Naive B cell (primary cell): ENCODE measurements around the gene NKAIN2. TPM values are rescaled to one million over a fixed set of nuclear protein-coding genes. Genes with fewer than 3 reads are reported as not detected.
"Not testable (repeated sequence)": the region's sequence is repeated elsewhere in the genome, so short reads cannot be mapped to it uniquely, and the experiment has no call there.

Experiments used
- ATAC-seq, 2 donors: fragments of 150-1000 bp; cut with Tn5 transposase; 2 replicates each; pipeline ENCODE4 v1.10.0; 2021; ENCODE audit warnings: low read depth in 2 of 2, mild to moderate bottlenecking in 2 of 2, moderate library complexity in 2 of 2
- DNase-seq: peaks from one replicate; pipeline ENCODE4 v3.0.0; 2022
- H3K27ac Mint-ChIP-seq, 6 donors: one replicate each; pipeline ENCODE4 v1.8.0; 2020 to 2022; ENCODE audit warnings: mild to moderate bottlenecking in 6 of 6, mixed read lengths in 6 of 6, moderate library complexity in 5 of 6, inconsistent platforms in 2 of 6
- H3K27me3 Mint-ChIP-seq, 3 donors: one replicate each; pipeline ENCODE4 v1.8.0; 2021 to 2022; ENCODE audit warnings: mixed read lengths in 3 of 3, mild to moderate bottlenecking in 1 of 3
- H3K36me3 Mint-ChIP-seq, 2 donors: one replicate each; pipeline ENCODE4 v1.8.0; 2020 to 2022; ENCODE audit warnings: mixed read lengths in 2 of 2, inconsistent platforms in 1 of 2, mild to moderate bottlenecking in 1 of 2
- H3K4me1 Mint-ChIP-seq, 3 donors: one replicate each; pipeline ENCODE4 v1.8.0; 2020 to 2022; ENCODE audit warnings: mixed read lengths in 3 of 3, inconsistent platforms in 1 of 3, mild to moderate bottlenecking in 1 of 3, moderate library complexity in 1 of 3
- H3K4me3 Mint-ChIP-seq, 8 donors: one replicate each; pipeline ENCODE4 v1.8.0; 2020 to 2022; ENCODE audit warnings: mild to moderate bottlenecking in 8 of 8, mixed read lengths in 8 of 8, moderate library complexity in 8 of 8, inconsistent platforms in 2 of 8
- H3K9me3 Mint-ChIP-seq, 7 donors: one replicate each; pipeline ENCODE4 v1.8.0; 2020 to 2022; ENCODE audit warnings: mixed read lengths in 7 of 7, mild to moderate bottlenecking in 5 of 7, inconsistent platforms in 2 of 7, moderate library complexity in 1 of 7
- polyA plus RNA-seq, 6 donors: library from polyadenylated mRNA; unstranded; fragments of 300-500 nt; fragmentation: Illumina TruSeq; gene quantifications; one replicate each; pipeline ENCODE4 v1.2.3, GENCODE V29; 2021; ENCODE audit warnings: low read depth in 6 of 6

NKAIN2 gene
- polyA plus RNA-seq, 6 donors from 2014 or later: not detected

DNA sequence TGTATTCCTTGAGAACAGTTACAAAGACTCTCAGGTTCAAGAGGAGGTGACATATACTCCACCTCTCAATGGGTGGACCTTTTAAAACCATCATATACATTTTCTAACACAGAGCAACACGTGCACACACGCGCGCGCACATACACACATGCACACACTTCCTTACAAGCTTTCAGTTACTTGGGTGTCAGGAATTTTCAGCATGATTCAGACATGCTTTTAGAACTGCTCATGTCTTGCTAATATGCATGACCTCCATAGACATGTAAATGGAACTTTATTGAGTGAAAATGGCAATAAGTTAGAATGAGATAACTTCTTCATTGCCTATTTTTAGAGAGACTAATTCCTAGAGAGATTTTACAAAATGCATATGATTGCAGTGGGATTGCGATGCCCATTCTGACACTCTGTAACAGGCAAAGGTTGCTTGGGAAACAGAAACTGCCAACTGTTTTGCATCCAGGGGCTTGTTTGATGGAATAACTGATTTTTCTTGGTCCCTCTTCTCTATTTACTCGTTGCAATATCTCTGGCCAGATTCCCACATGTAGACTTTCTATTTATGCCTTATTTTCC is 627.2 kb downstream of the NKAIN2 start:
- peaks cover 0 to 1% (median 0%) of the 10 kb centered on the region in 7 donors for H3K9me3 Mint-ChIP-seq
- DNase-seq (no peak), ATAC-seq (no peak)
- no peaks in the 10 kb centered on the region for H3K27me3 Mint-ChIP-seq
- no peak overlapping the region for H3K27ac Mint-ChIP-seq
- H3K36me3 Mint-ChIP-seq: no peaks in the 10 kb centered on the region
- no peaks in the 10 kb centered on the region for H3K4me1 Mint-ChIP-seq
- H3K4me3 Mint-ChIP-seq: no peak overlapping the region

DNA sequence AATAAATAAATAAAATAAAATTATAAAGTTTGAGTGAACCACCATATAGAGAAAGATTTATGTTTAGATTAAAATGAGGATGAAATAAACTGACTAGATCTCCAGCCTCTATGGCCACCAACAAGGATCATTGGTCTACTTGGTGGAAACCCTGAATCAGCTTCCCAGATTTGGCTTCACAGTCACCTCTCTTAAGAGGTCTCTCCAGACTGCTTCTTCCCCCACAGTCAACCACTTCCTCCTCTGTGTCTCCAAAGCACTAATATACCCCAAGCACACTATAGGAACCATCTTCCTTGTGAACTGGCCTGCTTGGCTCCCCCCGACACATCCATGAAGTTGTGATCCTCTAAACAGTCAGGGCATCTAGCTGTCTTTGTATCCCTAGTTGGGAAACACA is 629.0 kb downstream of the NKAIN2 start:
- DNase-seq (no peak), ATAC-seq (no peak)
- no peaks in the 10 kb centered on the region for H3K36me3 Mint-ChIP-seq
- no peak overlapping the region for H3K27ac Mint-ChIP-seq
- no peaks in the 10 kb centered on the region for H3K4me1 Mint-ChIP-seq
- peaks cover 0 to 1% (median 0%) of the 10 kb centered on the region in 7 donors for H3K9me3 Mint-ChIP-seq
- no peak overlapping the region for H3K4me3 Mint-ChIP-seq
- H3K27me3 Mint-ChIP-seq: no peaks in the 10 kb centered on the region

DNA sequence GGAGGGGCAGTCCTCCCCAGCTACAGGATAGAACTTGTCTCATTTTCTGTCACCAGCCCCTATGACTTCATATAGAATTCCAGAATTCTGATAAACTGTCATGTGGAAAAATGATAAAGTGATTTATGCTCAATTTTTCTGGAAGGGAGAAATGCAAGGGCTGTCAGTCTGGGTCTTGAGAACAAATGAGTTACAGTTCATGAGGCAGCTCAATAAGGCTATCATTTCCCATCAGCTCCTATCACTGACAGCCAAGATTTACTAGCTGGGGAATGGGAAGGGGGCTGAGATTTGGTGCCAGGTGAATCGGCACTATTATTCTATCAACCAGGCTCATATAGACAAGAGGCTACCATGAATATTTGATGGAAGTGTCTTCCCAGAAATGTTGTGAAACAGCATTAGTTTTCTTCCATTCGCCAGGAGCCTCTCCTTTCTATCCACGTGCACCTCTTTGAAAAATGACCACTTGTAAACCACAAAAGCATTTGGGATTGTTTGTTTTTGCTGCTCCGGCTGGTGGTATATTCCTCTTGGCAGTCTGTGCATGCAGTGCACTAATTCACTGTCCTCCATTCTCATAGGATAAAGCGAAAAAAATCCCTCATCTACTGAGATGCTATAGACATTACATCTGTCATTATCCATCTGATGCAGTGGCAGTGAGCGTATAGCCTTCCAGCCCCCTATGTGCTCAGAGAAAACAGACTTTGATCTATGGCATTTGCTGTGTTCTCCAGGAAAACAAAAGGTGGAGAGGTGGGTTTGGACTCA is 629.9 kb downstream of the NKAIN2 start:
- Mint-ChIP-seq H3K9me3 (peaks cover 0 to 3% (median 0%) of the 10 kb centered on the region in 7 donors), H3K36me3 (no peaks in the 10 kb centered on the region), H3K4me1 (no peaks in the 10 kb centered on the region), H3K27me3 (no peaks in the 10 kb centered on the region), H3K27ac (no peak overlapping the region), H3K4me3 (no peak overlapping the region)
- no peak for DNase-seq
- ATAC-seq: no peak

DNA sequence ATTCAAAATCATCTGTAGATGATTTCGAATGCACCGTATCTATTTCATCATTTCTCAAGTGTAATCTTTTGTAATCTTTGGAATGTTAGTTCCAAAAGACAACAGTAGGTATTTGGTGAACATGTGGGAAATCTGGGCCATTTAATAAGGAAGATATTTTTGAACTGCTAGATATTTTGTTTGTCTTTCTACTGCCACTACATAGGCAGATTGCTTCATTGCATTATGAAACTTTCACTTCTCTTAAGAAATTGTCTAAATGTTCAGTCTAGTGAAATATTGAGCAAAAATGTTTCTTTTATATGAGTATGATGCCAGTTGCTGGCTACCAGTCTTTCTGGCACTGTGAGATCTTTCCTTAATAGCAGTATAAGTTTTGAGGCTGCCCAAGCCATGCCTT is 630.8 kb downstream of the NKAIN2 start:
- DNase-seq (no peak), ATAC-seq (no peak)
- Mint-ChIP-seq H3K9me3 (peaks cover 0 to 7% (median 2%) of the 10 kb centered on the region in 7 donors), H3K4me3 (no peak overlapping the region), H3K36me3 (no peaks in the 10 kb centered on the region), H3K27me3 (no peaks in the 10 kb centered on the region), H3K4me1 (no peaks in the 10 kb centered on the region), H3K27ac (no peak overlapping the region)

DNA sequence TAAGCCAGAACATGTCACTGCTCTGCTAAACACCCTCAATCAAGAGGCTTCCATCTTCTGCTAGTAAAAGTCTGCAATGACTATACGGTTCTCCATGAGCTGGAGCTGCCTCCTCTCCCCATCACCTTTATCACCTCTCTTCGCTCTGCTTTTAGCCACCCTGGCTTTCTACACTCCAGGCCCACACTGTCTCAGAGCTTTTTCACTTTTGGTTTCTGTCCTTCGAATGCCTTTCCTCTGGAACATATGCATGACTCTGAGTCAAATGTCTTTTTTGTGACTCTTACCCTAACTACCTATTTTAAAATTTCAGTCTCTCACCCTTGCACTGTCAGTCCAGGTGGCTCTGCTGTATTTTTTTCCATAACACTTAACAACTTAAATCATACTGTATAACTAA is 633.1 kb downstream of the NKAIN2 start:
- ATAC-seq (no peak), DNase-seq (no peak)
- Mint-ChIP-seq H3K9me3 (peaks cover 0 to 7% (median 2%) of the 10 kb centered on the region in 7 donors), H3K27me3 (no peaks in the 10 kb centered on the region), H3K4me3 (no peak overlapping the region), H3K36me3 (no peaks in the 10 kb centered on the region), H3K4me1 (no peaks in the 10 kb centered on the region), H3K27ac (no peak overlapping the region)

DNA sequence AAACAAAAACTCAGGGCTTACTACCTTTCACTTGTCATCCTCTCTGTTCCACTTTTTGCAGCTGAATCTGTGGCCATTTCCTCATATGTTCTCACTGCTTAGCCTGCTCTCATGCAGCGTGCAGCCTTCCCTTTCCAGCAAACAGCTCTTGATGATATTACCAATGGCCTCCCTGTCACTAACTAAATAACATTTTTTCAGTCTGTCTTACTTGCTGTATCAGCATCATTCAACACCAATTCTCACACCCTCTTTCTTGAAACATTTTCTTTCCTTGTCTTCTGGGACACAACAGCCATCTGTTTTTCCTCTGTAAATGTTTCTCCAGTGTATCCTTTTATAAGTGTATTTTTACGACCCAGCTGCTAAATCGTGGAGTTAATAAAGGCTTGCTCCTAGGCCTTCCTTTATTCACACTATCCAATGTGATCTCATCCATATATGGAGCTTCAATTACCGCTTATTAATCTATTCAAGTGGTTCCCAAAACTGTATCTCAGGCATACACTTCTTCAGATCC is 634.9 kb downstream of the NKAIN2 start:
- Mint-ChIP-seq H3K4me1 (no peaks in the 10 kb centered on the region), H3K27ac (no peak overlapping the region), H3K36me3 (no peaks in the 10 kb centered on the region), H3K27me3 (no peaks in the 10 kb centered on the region), H3K9me3 (peaks cover 0 to 7% (median 2%) of the 10 kb centered on the region in 7 donors), H3K4me3 (no peak overlapping the region)
- no peak for DNase-seq
- ATAC-seq: no peak

DNA sequence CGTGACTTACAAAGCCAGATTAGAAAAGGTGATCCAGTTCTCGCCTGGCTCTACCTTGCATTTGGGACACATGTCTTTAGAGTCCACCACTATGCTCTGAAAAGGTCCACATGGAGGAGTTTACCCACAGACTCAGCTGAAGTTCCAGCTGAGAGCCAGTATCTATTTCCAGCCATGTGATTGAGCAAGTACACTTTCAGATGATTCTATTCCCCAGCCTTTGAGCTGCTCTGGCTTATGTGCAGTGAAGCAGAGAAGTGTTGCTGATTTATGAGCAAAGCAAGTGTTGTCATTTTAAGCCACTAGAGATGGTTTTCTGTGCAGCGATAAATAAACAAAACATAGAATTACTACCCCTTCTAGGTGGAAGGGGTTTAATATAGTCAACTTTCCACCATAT is 637.8 kb downstream of the NKAIN2 start:
- no peaks in the 10 kb centered on the region for H3K27me3 Mint-ChIP-seq
- no peak for DNase-seq
- H3K4me1 Mint-ChIP-seq: no peaks in the 10 kb centered on the region
- no peak for ATAC-seq
- peaks cover 0 to 7% (median 2%) of the 10 kb centered on the region in 7 donors for H3K9me3 Mint-ChIP-seq
- no peaks in the 10 kb centered on the region for H3K36me3 Mint-ChIP-seq
- H3K27ac Mint-ChIP-seq: no peak overlapping the region
- no peak overlapping the region for H3K4me3 Mint-ChIP-seq

DNA sequence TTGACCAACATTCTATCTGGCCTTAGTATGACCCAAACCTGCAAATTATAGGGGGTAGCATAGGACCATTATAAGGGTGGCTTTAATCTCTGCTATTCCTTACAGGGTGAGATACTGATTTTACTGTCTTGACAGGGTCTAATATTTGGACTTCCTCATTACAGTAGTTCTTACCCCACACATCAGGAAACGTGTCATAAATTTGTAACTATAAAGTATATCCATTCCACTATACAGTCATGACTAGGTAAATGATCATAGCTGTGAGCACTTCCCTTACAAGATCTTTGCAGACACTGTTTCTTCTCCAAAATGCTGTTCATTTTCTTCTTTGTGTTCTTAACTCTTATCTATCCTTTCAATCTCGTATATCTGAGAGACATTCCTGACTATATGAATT is 639.9 kb downstream of the NKAIN2 start:
- ATAC-seq: no peak
- no peak for DNase-seq
- no peak overlapping the region for H3K4me3 Mint-ChIP-seq
- no peaks in the 10 kb centered on the region for H3K4me1 Mint-ChIP-seq
- H3K9me3 Mint-ChIP-seq: peaks cover 0 to 10% (median 2%) of the 10 kb centered on the region in 7 donors
- H3K36me3 Mint-ChIP-seq: no peaks in the 10 kb centered on the region
- H3K27ac Mint-ChIP-seq: no peak overlapping the region
- no peaks in the 10 kb centered on the region for H3K27me3 Mint-ChIP-seq

DNA sequence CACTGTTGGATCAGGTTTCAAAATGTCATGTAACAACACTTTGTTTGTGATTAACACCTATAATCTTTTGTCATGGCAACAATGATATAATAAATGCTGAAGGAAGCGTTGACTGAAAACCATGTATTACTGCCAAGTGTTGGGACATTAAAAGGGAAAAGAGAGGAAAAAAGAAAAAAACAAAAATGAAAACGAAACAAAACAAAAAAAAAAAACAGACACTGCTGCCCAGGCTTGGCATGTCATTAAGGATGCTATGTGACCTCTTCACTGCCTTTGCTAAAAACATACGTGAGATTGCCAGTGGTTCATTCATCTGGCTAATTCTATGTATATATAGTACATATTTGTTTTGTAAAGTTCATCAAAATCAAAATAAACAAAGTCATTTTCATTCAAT is 641.9 kb downstream of the NKAIN2 start:
- H3K4me1 Mint-ChIP-seq: no peaks in the 10 kb centered on the region
- no peak overlapping the region for H3K27ac Mint-ChIP-seq
- no peaks in the 10 kb centered on the region for H3K27me3 Mint-ChIP-seq
- ATAC-seq: no peak
- H3K9me3 Mint-ChIP-seq: peaks cover 0 to 4% (median 0%) of the 10 kb centered on the region in 7 donors
- no peaks in the 10 kb centered on the region for H3K36me3 Mint-ChIP-seq
- H3K4me3 Mint-ChIP-seq: no peak overlapping the region
- no peak for DNase-seq

DNA sequence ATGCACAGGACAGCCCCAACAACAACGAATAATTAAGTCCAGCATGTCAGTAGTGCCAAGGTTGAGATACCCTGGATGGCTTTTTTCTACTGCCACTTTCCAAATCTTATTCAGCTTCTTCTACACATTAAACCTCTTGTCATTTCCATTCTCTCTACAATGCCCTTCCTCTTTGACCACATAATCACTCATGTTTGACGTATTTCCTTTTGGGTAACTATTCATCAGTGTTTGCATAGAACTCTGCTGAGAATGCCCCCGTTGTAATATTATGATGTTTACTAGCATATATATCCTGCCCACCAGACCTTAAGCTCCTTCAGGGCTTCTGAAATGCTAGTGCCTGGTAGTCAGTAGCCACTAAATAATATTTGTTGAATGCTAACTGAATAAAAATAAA is 643.3 kb downstream of the NKAIN2 start:
- Mint-ChIP-seq H3K4me1 (no peaks in the 10 kb centered on the region), H3K4me3 (no peak overlapping the region), H3K27me3 (no peaks in the 10 kb centered on the region), H3K27ac (no peak overlapping the region), H3K9me3 (peaks cover 0 to 4% (median 0%) of the 10 kb centered on the region in 7 donors), H3K36me3 (no peaks in the 10 kb centered on the region)
- ATAC-seq (no peak), DNase-seq (no peak)

DNA sequence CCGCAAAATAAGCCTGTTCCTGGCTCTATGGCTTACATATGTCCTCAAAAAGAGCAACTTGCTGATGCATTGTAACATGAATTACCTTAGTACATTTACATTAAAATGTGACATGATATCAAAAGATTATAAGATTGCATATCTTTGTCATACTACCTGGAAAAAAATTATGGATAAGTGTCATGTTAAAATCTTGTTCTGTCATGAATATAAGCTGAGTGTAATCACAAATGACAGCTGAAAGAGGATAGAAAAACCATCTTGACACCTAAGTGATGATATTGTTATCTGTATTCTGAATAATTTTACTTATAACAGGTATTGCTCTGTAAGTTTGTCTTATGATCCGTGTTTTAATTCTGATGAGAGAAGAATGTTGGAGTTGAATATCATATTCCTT is 655.6 kb downstream of the NKAIN2 start:
- DNase-seq (no peak), ATAC-seq (no peak)
- Mint-ChIP-seq H3K4me3 (no peak overlapping the region), H3K27ac (no peak overlapping the region), H3K36me3 (no peaks in the 10 kb centered on the region), H3K9me3 (peaks cover 0 to 6% (median 0%) of the 10 kb centered on the region in 7 donors), H3K4me1 (no peaks in the 10 kb centered on the region), H3K27me3 (no peaks in the 10 kb centered on the region)

DNA sequence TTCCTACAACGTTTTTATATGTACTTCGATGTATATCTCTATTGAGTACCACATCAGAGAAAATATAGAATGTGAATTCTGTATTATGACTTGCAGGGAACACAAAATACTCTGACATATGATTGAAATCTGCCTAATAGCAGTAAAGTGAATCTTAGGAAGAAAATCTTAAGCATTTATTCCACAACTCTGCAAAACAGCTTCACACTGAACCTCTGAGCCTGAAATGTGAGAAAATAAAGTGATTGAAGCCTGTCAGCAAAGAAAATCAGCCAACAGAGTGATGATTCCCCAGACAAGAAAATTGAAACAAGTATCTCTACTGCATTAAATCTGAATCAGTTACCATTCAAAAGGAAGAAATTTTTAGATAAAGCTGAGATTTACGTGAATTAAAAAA is 659.1 kb downstream of the NKAIN2 start:
- H3K36me3 Mint-ChIP-seq: no peaks in the 10 kb centered on the region
- ATAC-seq: no peak
- DNase-seq: no peak
- peaks cover 0 to 6% (median 2%) of the 10 kb centered on the region in 7 donors for H3K9me3 Mint-ChIP-seq
- H3K27ac Mint-ChIP-seq: no peak overlapping the region
- H3K4me3 Mint-ChIP-seq: no peak overlapping the region
- no peaks in the 10 kb centered on the region for H3K27me3 Mint-ChIP-seq
- no peaks in the 10 kb centered on the region for H3K4me1 Mint-ChIP-seq

DNA sequence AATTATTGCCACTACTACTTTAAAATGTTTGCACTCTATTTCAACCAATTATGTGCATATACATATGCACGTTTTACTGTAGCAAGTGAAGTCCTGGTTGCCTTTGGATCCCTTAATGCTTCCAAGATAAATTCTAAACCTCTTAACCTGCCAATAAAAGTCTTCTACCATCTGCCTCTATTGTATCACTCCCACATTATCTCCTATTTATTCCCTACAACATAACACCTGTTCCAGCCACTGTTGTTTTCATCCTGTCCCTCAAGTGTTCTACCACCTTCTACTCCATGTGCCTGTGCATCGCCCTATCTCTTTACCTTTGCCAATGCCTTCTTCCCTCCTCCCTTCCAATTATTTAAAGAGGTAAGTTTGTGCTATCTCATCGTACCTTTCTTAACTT is 659.6 kb downstream of the NKAIN2 start:
- no peak for ATAC-seq
- no peak for DNase-seq
- no peaks in the 10 kb centered on the region for H3K27me3 Mint-ChIP-seq
- H3K9me3 Mint-ChIP-seq: peaks cover 0 to 6% (median 2%) of the 10 kb centered on the region in 7 donors
- no peak overlapping the region for H3K4me3 Mint-ChIP-seq
- H3K4me1 Mint-ChIP-seq: no peaks in the 10 kb centered on the region
- no peak overlapping the region for H3K27ac Mint-ChIP-seq
- H3K36me3 Mint-ChIP-seq: no peaks in the 10 kb centered on the region

DNA sequence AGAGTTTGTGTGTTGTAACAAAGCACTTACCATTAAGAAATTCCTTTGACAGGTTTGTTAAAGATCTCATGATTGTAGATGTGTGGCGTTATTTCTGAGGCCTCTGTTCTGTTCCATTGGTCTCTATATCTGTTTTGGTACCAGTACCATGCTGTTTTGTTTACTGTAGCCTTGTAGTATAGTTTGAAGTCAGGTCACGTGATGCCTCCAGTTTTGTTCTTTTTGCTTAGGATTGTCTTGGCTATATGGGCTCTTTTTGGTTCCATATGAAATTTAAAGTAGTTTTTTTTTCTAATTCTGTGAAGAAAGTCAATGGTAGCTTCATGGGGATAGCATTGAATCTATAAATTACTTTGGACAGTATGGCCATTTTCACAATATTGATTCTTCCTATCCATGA is 660.9 kb downstream of the NKAIN2 start:
- not testable (repeated sequence) for DNase-seq, H3K27ac Mint-ChIP-seq, ATAC-seq, H3K27me3 Mint-ChIP-seq, H3K4me1 Mint-ChIP-seq, H3K9me3 Mint-ChIP-seq, H3K36me3 Mint-ChIP-seq, H3K4me3 Mint-ChIP-seq
